HepG2 (cell line): Measurements from ENCODE around the gene CEBPG.
A peak's percentile ranks its signal among the peaks of the same experiment; 100 is the strongest.

ENCODE experiments used
- BCL6 ChIP-seq: IDR thresholded peaks from 2 replicates; pipeline ENCODE4 v1.6.1; 2016; ENCODE audit warnings: missing genetic modification reagents, missing compliant biosample characterization
- CTCF ChIP-seq: sonication (generic); formaldehyde crosslinking; IDR thresholded peaks from 2 replicates; pipeline ENCODE4 v1.5.0; 2020; ENCODE audit warnings: mild to moderate bottlenecking, missing genetic modification reagents, moderate library complexity
- EZH2 ChIP-seq: conservative IDR thresholded peaks from 2 replicates; pipeline ENCODE4 v1.6.1; 2012; ENCODE audit warnings: mild to moderate bottlenecking, low read depth, low read length, moderate library complexity
- HDAC6 ChIP-seq: fragments of 200-600 bp; sonication (generic); IDR thresholded peaks from 2 replicates; pipeline ENCODE4 v1.7.0; 2017; ENCODE audit warnings: mild to moderate bottlenecking, antibody characterized with exemption, low read length, low read depth
- NR3C1 ChIP-seq: sonication (generic); formaldehyde crosslinking; IDR thresholded peaks from 2 replicates; pipeline ENCODE4 v1.4.0; 2020; ENCODE audit warnings: missing genetic modification reagents
- POLR2A ChIP-seq, 2 experiments: IDR thresholded peaks; 2 replicates each; pipeline ENCODE4 v1.6.1; 2011; ENCODE audit warnings: low read depth in 2 of 2, low read length in 2 of 2, mild to moderate bottlenecking in 1 of 2, moderate library complexity in 1 of 2; ENCODE audit not compliant: insufficient read depth in 1 of 2
- POLR2AphosphoS5 ChIP-seq: IDR thresholded peaks from 2 replicates; pipeline ENCODE4 v1.6.1; 2012; ENCODE audit warnings: low read depth, low read length
- SETDB1 ChIP-seq: sonication (generic); formaldehyde crosslinking; IDR thresholded peaks from 2 replicates; pipeline ENCODE4 v1.5.1; 2020; ENCODE audit warnings: missing genetic modification reagents, mild to moderate bottlenecking, borderline replicate concordance
- SUZ12 ChIP-seq: fragments of 150-350 bp; IDR thresholded peaks from 2 replicates; pipeline ENCODE4 v1.6.1; 2014; ENCODE audit warnings: low read depth, low read length
- TFAP4 ChIP-seq: sonication (generic); IDR thresholded peaks from 2 replicates; pipeline ENCODE4 v1.6.1; 2016; ENCODE audit warnings: low read depth, borderline replicate concordance
- ZNF501 ChIP-seq: sonication (generic); formaldehyde crosslinking; IDR thresholded peaks from 2 replicates; pipeline ENCODE4 v1.5.1; 2020; ENCODE audit warnings: mild to moderate bottlenecking, moderate library complexity, missing genetic modification reagents

GRCh38 chr19:33348301-33349010 is 25.1 kb upstream of the CEBPG start:
- TF ChIP-seq ZNF501 (no peak), POLR2A (IDR thresholded peaks at IDR 0.05; ENCODE audit: insufficient read depth in 1 of 2, low read depth in 2 of 2, low read length in 2 of 2) (no peak), TFAP4 (no peak), SUZ12 (no peak), POLR2AphosphoS5 (no peak), EZH2 (no peak), HDAC6 (no peak), BCL6 (CRISPR knock-in tag) (peak; percentile 33; the same call in 1 of the 2 replicates), CTCF (no peak), SETDB1 (no peak), NR3C1 (CRISPR knock-in tag) (no peak)
